Suprapubic skin (tissue), 4 donors: ENCODE results near the gene MRPS15.

ENCODE experiments used
- EP300 ChIP-seq: sonication (generic); formaldehyde crosslinking; IDR thresholded peaks from one replicate; pipeline ENCODE4 v1.6.1; 2017; ENCODE audit warnings: antibody characterized with exemption
- POLR2A ChIP-seq, 2 donors: fragments of 450-650 bp; IDR thresholded peaks; one replicate each; pipeline ENCODE4 v1.6.1; 2017; ENCODE audit warnings: antibody characterized with exemption in 2 of 2, mild to moderate bottlenecking in 2 of 2, moderate library complexity in 2 of 2
- POLR2AphosphoS5 ChIP-seq, 3 donors: sonication (generic); formaldehyde crosslinking; IDR thresholded peaks; one replicate each; pipeline ENCODE4 v1.6.1; 2017; ENCODE audit warnings: antibody characterized with exemption in 3 of 3
- TF ChIP-seq, protein P1 (sequence below), 2 donors: fragments of 200-600 bp in 1 of 2; fragments of 450-650 bp in 1 of 2; sonication (generic) in 1 of 2; IDR thresholded peaks; one replicate each; pipeline ENCODE4 v1.5.1; 2016 to 2019; ENCODE audit warnings: antibody characterized with exemption in 2 of 2, mild to moderate bottlenecking in 1 of 2, moderate library complexity in 1 of 2

DNA sequence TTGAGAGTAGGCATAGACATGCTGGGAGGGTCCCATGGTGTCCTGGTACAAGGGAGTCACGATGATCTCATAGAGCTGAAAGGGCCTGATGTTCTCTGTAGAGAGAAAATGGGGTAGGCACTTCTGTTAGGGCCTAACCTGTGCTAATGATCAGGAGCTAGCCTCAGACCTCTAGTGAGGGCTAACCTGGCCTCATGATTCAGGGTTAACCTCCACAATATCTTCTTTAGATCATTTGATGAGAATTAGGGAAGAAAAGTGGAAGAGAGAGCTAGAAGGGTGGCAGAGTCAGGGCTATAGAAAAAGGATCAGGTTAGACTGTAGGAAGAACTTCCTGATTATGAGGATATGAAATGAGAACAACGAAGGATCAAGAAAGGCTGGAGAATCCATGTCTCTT lies 5.0 kb upstream of the MRPS15 start:
- TF ChIP-seq, protein P1, sequence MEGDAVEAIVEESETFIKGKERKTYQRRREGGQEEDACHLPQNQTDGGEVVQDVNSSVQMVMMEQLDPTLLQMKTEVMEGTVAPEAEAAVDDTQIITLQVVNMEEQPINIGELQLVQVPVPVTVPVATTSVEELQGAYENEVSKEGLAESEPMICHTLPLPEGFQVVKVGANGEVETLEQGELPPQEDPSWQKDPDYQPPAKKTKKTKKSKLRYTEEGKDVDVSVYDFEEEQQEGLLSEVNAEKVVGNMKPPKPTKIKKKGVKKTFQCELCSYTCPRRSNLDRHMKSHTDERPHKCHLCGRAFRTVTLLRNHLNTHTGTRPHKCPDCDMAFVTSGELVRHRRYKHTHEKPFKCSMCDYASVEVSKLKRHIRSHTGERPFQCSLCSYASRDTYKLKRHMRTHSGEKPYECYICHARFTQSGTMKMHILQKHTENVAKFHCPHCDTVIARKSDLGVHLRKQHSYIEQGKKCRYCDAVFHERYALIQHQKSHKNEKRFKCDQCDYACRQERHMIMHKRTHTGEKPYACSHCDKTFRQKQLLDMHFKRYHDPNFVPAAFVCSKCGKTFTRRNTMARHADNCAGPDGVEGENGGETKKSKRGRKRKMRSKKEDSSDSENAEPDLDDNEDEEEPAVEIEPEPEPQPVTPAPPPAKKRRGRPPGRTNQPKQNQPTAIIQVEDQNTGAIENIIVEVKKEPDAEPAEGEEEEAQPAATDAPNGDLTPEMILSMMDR (IDR thresholded peaks at IDR 0.05), result no peak
- TF ChIP-seq POLR2A (IDR thresholded peaks at IDR 0.05) (no peak), POLR2AphosphoS5 (IDR thresholded peaks at IDR 0.05) (no peak), EP300 (no peak)
